MG63 (cell line): ENCODE data around the gene CNPY2. TPM values are rescaled to one million over a fixed set of nuclear protein-coding genes. Genes with fewer than 3 reads are reported as not detected.
A peak's percentile ranks its signal among the peaks of the same experiment; 100 is the strongest.
"Not testable (repeated sequence)": the region's sequence is repeated elsewhere in the genome, so short reads cannot be mapped to it uniquely, and the experiment has no call there.

Experiments used
- DNase-seq: peaks from one replicate; pipeline ENCODE4 v3.0.0-alpha.2; 2020
- H3K27me3 ChIP-seq: fragments of 250-450 bp; sonication (Bioruptor Pico); 2 replicates; pipeline ENCODE4 v1.5.1; 2020; ENCODE audit warnings: mild to moderate bottlenecking, moderate library complexity
- H3K36me3 ChIP-seq: fragments of 250-450 bp; sonication (Bioruptor Pico); 2 replicates; pipeline ENCODE4 v1.5.1; 2020; ENCODE audit warnings: mild to moderate bottlenecking, moderate library complexity
- H3K4me3 ChIP-seq: fragments of 250-450 bp; sonication (Bioruptor Pico); 2 replicates; pipeline ENCODE4 v1.5.1; 2020; ENCODE audit warnings: mild to moderate bottlenecking, moderate library complexity
- H3K9me3 ChIP-seq: fragments of 250-450 bp; sonication (Bioruptor Pico); 2 replicates; pipeline ENCODE4 v1.5.1; 2020; ENCODE audit warnings: mild to moderate bottlenecking, moderate library complexity
- total RNA-seq: library from RNA; depleted of rRNA; stranded (reverse); fragments of >200 nt; shearing (Covaris generic); gene quantifications from 2 replicates; pipeline ENCODE4 v1.2.3, GENCODE V29; 2014; ENCODE audit warnings: low replicate concordance

Gene CNPY2
- total RNA-seq, 1 experiment from 2014 or later = 126 TPM

DNA sequence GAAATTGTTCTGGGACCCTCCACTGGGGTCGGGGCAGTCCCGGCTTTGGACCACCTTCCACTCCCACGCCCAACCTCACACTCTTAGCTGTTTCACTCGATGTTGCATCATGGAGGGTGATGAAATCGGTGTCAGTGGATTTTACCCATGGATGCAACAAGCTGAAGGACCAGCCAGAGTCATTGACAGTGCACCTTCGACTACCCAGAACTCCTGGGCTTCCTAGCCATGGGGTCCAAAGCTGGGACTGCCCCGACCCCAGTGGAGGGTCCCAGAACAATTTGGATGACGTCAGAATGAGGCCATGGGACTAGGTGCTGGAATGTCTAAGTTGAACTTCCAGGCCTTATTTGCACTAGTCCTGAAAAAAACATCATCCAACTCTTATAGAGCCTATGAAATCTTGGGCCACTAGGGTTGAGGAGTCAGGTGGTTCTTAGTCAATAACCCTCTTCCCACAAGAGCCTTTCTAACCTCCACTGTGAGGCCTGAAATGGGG is 22.0 kb upstream of the CNPY2 start:
- no peaks in the 10 kb centered on the region for H3K9me3 ChIP-seq
- H3K4me3 ChIP-seq = no peak overlapping the region
- no peak for DNase-seq
- H3K27me3 ChIP-seq = no peaks in the 10 kb centered on the region
- 0 out of 2 replicates have a peak, but pooled peaks cover 2% of the 10 kb centered on the region for H3K36me3 ChIP-seq

DNA sequence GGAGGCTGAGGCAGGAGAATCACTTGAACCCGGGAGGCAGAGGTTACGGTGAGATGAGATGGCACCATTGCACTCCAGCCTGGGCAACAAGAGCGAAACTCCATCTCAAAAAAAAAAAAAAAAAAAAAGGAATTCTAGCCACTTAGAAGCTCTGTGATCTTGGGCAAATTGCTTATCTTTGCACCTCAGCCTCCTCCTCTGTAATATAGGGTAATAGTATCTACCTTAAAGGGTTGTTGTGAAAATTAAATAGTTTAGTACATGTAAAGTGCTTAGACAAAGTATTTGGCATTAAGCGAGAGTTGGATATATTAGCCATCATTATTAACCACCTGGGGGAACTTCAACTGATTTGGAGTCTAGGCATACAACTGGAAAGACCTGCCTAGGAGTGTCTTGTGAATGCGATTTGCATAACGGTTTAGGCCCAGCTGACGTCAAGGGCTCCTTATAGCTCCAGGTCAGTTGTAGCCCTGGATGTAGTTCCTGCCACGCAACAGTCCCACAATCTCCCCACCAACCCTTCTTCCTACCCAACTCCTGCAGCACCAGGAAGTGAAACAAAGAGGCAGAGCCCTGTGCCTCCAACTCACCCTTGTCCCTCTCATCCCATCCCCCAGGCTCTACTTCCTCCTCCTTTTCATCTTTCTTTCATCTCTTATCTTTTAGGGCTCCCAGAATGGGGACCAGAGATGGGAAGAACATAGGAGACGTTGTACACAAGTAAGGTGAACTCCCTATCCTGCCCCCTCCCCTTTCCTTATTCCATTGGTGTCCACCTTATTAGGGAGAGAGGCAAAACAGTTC is 20.8 kb upstream of the CNPY2 start:
- no peak overlapping the region for H3K4me3 ChIP-seq
- H3K9me3 ChIP-seq = no peaks in the 10 kb centered on the region
- H3K36me3 ChIP-seq = 0 out of 2 replicates have a peak, but pooled peaks cover 2% of the 10 kb centered on the region
- no peak for DNase-seq
- no peaks in the 10 kb centered on the region for H3K27me3 ChIP-seq

DNA sequence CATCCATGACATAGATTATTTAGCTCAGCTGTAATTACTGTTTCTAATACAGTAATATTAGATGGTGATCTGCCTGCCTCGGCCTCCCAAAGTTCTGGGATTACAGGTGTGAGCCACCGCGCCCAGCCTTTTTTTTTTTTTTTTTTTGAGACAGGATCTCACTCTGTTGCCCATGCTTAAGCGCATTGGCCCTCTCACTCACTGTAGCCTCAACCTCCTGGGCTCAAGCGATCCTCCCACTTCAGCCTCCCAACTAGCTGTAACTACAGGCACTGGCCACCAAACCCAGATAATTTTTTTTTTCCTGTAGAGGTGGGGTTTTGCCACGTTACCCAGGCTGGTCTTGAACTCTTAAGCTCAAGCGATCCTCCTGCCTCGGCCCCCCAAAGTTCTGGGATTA is 19.7 kb upstream of the CNPY2 start:
- H3K4me3 ChIP-seq, H3K27me3 ChIP-seq, H3K9me3 ChIP-seq, DNase-seq, H3K36me3 ChIP-seq: not testable (repeated sequence)

DNA sequence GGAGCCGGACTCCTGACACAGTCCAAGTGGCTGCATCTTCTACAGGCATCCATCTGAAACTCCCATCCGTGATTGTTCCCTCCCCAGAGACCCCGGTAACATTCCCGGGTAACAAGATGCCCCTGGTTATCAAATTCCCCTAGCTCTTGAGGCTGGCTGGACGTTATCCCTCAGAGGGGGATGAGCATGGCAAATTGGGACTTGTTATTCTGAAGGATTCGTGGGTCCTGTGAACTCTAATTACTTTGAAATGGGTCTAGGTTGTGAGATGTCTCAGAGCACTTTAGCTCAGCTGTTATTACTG is 18.7 kb upstream of the CNPY2 start:
- Histone ChIP-seq H3K4me3 (peak overlapping the region; percentile 62), H3K36me3 (0 out of 2 replicates have a peak, but pooled peaks cover 2% of the 10 kb centered on the region), H3K27me3 (no peaks in the 10 kb centered on the region), H3K9me3 (no peaks in the 10 kb centered on the region)
- DNase-seq = no peak

DNA sequence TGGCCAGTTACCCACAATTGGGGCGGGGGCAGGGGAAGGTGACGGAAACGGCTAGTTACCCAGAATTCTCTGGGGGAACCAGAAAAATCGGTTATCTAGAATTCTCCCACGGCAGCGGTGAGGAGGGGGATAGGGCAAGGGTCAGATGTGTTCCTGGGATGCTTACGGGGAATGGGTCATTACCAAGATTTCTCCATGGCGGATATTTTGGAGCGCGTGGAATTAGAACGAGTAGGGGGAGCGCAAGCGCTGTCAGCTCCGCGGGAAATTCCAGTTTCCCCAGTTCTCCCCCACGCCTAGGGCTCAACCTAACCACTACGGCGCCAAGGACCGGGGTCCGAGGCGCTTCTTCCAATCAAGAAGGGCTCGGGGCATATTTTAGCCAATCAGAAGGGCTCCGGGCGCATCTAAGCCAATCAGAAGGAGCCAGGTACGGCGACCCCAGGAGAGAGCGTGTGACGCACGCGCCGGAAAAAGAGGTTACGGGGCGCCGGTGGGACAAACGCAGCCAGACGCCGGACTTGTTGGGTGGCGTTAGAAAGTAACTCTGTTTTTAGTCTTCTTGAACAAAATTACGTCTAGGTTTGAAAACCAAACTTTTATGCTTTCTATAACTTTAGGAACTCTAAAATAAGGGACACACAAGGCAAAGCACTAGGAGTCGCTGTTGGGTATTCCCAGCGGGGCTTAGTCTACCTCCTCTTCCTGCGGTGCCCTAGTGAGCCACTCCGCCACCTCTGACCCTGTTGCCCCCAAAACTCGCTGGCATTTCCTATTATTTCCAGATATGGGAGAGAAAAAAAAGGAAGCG is 18.1 kb upstream of the CNPY2 start, which contains the start of gene PAN2:
Gene PAN2 (minus strand): TSS at position 322 of the 811 bp plus-strand sequence. CDS start 906 bp downstream, outside the sequence.
- Histone ChIP-seq H3K4me3 (peak within 1 kb of the TSS; percentile 62), H3K9me3 (no peaks in the 10 kb centered on the region), H3K27me3 (no peaks in the 10 kb centered on the region), H3K36me3 (0 out of 2 replicates have a peak, but pooled peaks cover 2% of the 10 kb centered on the region)
- DNase-seq = peak; percentile 97

DNA sequence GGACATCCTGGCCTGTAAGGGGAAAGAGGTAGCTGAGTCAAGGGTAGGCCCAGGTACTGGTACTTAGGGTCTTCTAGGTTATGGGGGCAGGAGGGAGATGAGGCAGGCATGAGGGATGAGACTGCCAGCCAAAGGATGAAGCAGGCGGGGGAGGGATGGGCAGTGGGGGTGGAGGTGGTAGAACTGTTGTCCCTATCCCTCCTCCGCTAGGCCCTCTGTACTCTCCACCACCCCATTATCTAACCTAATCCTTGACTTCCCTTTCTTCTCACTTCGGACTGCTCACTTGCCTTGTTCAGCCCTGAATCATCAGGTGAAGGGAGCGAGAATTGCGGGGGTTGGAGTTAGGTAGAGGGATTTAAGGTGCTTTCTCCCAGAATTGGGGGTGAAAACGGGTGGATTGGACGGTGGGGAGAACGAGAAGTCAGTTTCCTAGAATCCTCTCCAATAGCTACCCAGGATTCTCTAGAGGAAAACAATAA is 17.4 kb upstream of the CNPY2 start:
- Histone ChIP-seq H3K27me3 (no peaks in the 10 kb centered on the region), H3K36me3 (peaks cover 2% of the 10 kb centered on the region; the same call in 1 of the 2 replicates), H3K4me3 (peak overlapping the region; percentile 62), H3K9me3 (no peaks in the 10 kb centered on the region)
- DNase-seq = no peak

DNA sequence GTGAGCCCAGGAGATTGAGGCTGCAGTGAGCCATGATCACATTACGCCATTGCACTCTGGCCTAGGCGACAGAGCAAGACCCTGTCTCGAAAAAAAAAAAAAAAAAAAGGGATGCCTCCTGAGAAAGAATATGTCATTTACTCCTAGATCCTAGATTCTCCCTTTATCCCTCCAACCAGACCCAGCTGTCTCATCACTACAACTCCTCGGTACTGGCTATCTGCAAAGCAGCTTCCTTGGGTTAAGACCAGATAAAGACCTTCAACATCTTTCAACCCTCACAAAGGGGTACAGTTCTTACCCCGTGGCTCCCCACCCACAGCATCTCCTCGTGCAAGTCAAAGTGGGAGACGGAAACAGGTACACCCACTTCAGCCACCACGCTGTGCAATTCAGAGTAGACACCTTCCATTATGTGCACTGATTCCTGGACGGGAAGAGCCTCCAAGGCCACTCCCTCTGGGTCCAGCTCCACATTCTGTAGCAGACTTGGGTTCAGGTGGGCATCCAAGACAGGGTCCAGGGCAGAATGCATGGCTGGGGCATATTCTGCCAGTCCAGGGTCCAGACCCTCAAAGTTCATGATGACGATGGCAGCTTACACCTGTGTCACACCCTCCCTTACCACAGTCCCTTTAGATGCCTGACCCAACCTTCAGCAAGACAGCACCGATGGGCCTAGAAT is 16.9 kb upstream of the CNPY2 start:
- peak overlapping the region; percentile 62 for H3K4me3 ChIP-seq
- H3K9me3 ChIP-seq = no peaks in the 10 kb centered on the region
- no peaks in the 10 kb centered on the region for H3K27me3 ChIP-seq
- peaks cover 2% of the 10 kb centered on the region; the same call in 1 of the 2 replicates for H3K36me3 ChIP-seq
- no peak for DNase-seq

DNA sequence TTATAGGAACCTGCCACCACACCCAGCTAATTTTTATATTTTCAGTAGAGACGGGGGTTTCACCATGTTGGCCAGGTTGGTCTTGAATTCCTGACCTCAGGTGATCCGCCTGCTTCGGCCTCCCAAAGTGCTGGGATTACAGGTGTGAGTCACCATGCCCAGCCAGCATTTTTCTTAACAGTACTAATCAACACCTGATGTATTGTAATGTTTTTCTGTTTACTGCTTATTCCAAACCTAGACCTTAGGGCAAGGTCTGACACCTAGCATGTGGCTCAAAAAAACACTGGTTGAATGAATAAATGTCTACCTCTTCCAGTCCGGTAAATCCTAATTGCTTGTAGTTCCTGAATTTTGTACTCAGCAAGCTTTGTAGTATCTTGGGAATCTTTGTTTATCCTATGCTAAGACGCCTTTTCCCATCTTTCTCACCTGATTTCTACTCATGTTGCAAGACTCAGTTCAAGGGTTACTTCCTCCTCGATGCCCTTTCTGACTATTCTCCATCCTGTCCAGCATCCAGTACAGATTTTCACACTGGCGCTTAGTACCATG is 15.2 kb upstream of the CNPY2 start:
- no peaks in the 10 kb centered on the region for H3K9me3 ChIP-seq

DNA sequence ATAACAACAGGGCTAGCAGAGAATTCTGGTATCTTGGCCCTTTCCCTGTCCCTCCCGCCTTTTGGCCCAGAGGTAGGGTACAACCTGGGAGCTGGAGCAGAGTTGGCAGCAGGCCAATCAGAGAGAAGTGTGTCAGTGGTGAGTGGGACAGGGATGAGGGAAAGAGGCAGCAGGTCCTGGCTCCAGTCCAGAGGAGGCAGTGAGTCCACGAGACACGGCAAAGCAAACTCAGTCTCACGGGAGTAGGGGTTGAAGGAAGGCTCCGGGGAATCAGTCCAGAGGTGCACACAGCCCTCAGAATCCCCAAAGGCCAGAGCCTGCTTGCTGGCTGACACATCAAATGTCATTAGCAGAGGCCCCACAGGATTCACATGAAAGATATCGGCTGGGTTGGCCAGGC is 10.7 kb upstream of the CNPY2 start:
- no peak overlapping the region for H3K4me3 ChIP-seq
- peaks cover 13% of the 10 kb centered on the region for H3K36me3 ChIP-seq
- no peaks in the 10 kb centered on the region for H3K27me3 ChIP-seq
- peak; percentile 8 for DNase-seq
- H3K9me3 ChIP-seq = no peaks in the 10 kb centered on the region

More for the DNA sequence above, 15.2 kb upstream of the CNPY2 start:
- Histone ChIP-seq H3K27me3 (no peaks in the 10 kb centered on the region), H3K4me3 (no peak overlapping the region), H3K36me3 (peaks cover 8% of the 10 kb centered on the region)
- no peak for DNase-seq

DNA sequence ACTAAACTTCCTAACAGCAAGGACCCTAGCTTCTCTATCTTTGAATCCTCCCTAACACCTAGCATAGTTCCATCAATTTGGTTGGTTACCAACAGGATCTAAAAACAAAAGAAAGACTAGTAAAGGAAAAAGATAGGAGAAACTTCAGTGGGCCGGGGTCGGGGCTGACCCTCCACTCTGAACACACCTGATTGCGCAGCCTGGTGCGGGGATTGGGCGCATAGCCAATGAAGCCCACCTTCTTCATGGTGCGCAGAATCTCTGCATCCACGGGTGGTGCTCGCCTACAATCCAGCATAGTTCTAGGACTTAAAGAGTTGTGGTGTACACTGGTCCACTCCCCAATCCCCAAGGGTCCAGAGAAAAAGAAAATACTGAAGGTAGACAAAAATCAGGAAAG is 10.3 kb upstream of the CNPY2 start:
- Histone ChIP-seq H3K27me3 (no peaks in the 10 kb centered on the region), H3K9me3 (no peaks in the 10 kb centered on the region), H3K4me3 (no peak overlapping the region), H3K36me3 (peaks cover 13% of the 10 kb centered on the region)
- no peak for DNase-seq

DNA sequence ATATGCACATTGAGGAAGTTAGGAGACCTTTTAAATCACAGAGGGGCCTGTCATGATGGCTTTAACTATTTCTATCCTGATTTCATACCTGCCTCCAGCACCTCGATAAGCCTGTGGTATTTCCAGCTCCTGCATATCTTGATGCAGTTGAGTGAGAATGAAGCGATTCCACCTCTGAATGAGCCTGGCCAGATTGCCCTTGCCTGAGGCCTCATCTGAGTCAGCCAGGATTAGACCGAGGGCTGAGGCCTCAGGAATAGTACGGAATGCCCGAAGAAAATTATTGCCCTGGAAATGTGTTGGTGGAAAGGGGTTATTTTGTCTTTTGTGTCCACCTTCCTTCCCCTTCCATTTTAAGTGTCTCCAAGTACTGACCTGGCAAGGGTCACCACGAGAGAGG is 8.4 kb upstream of the CNPY2 start:
- Histone ChIP-seq H3K4me3 (no peak overlapping the region), H3K27me3 (no peaks in the 10 kb centered on the region), H3K9me3 (no peaks in the 10 kb centered on the region), H3K36me3 (peaks cover 16% of the 10 kb centered on the region)
- DNase-seq = no peak

DNA sequence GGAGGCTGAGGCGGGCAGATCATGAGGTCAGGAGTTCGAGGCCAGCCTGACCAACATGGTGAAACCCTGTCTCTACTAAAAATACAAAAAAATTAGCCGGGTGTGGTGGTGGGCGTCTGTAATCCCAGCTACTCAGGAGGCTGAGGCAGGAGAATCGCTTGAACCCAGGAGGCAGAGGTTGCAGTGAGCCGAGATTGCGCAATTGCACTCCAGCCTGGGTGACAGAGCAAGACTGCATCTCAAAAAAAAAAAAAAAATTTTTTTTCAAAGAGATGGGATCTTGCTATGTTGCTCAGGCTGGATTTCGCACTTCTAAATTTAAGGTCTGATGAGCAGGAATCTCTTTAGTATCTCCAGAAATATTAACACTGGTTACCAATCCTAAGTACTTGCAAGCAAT is 5.8 kb upstream of the CNPY2 start:
- not testable (repeated sequence) for H3K4me3 ChIP-seq, H3K9me3 ChIP-seq, H3K27me3 ChIP-seq, DNase-seq
- peaks cover 16% of the 10 kb centered on the region for H3K36me3 ChIP-seq

DNA sequence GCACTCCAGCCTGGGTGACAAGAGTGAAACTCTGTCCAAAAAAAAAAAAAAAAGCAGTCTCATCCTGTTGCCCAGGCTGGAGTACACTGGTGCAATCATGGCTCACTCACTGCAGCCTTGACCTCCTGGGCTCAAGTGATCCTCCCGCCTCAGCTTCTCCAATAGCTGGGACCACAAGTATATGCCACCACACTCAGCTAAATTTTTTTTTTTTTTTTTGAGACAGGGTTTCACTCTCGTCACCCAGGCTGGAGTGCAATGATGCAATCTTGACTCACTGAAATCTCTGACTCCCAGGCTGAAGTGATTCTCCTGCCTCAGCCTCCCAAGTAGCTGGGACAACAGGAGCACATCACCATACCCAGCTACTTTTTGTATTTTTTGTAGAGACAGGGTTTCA is 5.2 kb upstream of the CNPY2 start:
- Histone ChIP-seq H3K36me3 (peaks cover 10% of the 10 kb centered on the region), H3K4me3 (no peak overlapping the region), H3K9me3 (no peaks in the 10 kb centered on the region), H3K27me3 (no peaks in the 10 kb centered on the region)
- DNase-seq = no peak

DNA sequence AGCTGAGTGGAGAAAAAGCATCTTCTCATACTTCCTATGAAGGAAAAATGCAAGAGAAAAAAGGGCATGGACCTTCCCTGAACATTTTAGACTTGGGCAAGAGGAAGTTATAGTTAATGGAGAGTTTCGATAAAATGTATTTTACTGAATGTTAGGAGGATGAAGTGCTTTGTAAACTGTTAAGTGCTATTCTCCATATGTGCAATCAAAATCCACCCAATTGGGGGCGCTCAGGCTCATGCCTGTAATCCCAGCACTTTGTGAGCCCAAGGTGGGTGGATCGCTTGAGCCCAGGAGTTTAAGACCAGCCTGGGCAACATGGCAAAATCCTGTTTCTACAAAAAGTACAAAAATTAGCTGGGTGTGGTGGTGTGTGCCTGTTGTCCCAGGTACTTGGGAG is 1.9 kb upstream of the CNPY2 start:
- no peak overlapping the region for H3K4me3 ChIP-seq
- no peaks in the 10 kb centered on the region for H3K27me3 ChIP-seq
- DNase-seq = no peak
- no peaks in the 10 kb centered on the region for H3K9me3 ChIP-seq
- peaks cover 24% of the 10 kb centered on the region for H3K36me3 ChIP-seq

DNA sequence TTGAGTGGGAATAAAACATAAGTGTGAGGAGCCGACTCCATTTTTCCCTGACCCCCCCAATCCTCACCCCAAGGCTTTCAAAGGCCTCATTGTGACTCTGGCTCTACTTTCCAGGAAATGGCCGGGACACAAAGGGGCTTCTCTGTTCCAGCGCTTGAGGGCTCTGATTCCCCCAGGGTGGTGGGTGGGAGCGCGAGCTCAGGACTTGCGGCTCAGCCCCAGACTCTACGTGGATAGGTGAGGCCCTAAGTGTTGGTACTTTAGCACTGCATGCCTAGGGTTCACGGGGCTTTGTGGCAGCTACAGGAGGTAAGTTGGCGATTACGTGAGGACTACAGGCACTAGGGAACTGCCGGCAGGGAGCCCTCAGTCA is 553 bp downstream of the CNPY2 start:
- DNase-seq = no peak
- H3K36me3 ChIP-seq = peaks cover 36% of the 10 kb centered on the region
- no peaks in the 10 kb centered on the region for H3K27me3 ChIP-seq
- no peaks in the 10 kb centered on the region for H3K9me3 ChIP-seq
- H3K4me3 ChIP-seq = peak overlapping the region; percentile 87

DNA sequence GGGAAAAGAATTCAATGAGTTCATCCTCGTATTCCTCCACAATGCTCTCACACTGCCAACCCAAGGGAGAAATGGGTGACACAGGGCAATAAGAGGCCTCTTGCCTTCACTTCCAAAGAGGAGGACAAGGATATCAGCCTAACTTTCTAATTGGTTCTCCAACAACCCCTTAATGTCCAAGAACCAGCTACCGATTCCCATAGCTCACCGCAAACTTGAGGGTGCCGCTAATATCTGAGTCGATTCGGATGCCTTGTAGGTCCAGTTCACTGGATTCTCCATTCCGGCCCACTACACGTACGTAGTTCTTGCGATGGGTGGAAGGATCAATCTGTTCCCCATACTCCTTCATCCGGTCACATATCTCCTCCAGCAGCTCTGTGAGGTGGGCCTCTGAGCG is 4.8 kb downstream of the CNPY2 start:
- Histone ChIP-seq H3K9me3 (no peaks in the 10 kb centered on the region), H3K27me3 (no peaks in the 10 kb centered on the region), H3K36me3 (peaks cover 62% of the 10 kb centered on the region), H3K4me3 (no peak overlapping the region)
- DNase-seq = no peak

DNA sequence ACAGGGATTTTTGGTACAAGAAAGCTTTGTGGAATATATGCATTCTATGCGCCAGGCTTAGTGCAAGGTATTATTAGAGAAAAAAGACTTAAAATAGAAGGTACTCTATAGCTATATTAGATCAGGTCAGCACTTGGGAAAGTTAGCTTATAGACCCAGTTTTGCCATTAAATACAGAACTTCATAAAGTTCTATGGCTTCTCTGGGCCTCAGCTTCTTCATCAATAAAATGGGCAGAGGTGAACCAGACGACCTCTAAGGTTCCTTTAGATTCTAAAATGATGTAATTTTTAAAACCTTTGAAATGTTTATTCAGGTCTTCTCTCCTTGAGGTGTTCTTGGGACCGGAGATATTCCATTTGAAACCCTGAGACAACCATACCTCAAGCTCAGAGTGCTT is 7.1 kb downstream of the CNPY2 start:
- peaks cover 61% of the 10 kb centered on the region for H3K36me3 ChIP-seq
- no peak for DNase-seq

More for the DNA sequence above, 7.1 kb downstream of the CNPY2 start:
- no peaks in the 10 kb centered on the region for H3K27me3 ChIP-seq
- H3K9me3 ChIP-seq = no peaks in the 10 kb centered on the region
- no peak overlapping the region for H3K4me3 ChIP-seq
